CD4-positive, alpha-beta T cell treated with Interleukin-15 for 1 hour (primary cell): ENCODE data around the gene KRT12.

ENCODE experiments used
- DNase-seq: peaks from one replicate; pipeline ENCODE4 v3.0.0-alpha.2; 2020

Gene KRT12

DNA sequence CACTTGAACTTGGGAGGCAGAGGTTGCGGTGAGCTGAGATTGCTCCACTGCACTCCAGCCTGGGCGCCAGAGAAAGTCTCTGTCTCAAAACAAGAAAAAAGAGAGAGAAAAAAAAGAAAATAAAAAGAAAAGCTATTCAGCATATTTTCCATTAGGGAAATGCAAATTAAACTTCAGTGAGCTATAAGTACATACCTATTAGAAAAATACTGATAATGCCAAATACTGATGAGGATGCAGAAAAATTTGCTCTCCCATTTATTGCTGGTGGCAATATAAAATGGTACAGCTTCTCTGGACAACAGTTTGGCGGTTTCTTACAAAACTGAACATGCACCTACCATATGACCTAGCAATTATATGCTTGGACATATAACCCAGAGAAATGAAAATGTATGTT lies 54.4 kb downstream of the KRT12 start:
- DNase-seq: no peak
